GM21529 (cell line): ENCODE results near the gene RASA3.
A peak's percentile ranks its signal among the peaks of the same experiment; 100 is the strongest.

ENCODE experiments used
- ATAC-seq: cut with Tn5 transposase; IDR thresholded peaks from one replicate; pipeline ENCODE4 v1.9.1; 2021; ENCODE audit not compliant: unreplicated experiment

The RASA3 gene

GRCh38 chr13:113960276-113960948 is 172.0 kb downstream of the RASA3 start:
- ATAC-seq, result no peak

DNA sequence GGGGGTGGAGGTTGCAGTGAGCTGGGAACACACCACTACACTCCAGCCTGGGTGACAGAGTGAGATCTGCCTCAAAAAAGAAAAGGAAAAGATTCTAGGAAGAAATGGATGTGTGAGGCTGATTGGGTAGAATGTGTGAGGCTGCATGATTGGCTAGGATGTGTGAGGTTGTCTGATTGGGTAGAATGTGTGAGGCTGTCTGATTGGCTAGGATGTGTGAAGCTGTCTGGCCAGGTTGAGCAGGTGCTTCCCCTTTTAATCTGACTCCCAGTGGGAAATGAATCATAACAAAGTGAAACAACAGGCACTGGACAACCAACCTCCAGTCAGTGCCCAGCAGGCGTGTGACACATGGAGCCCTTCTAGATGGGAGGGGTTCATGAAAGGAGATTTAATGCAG is 173.2 kb downstream of the RASA3 start:
- ATAC-seq, result no peak

- no peak for ATAC-seq
These were observed 174.1 kb downstream of the RASA3 start for GRCh38 chr13:113958373-113958772.

- no peak for ATAC-seq
These were observed 175.9 kb downstream of the RASA3 start for GRCh38 chr13:113956571-113956970.

GRCh38 chr13:113955691-113956090 is 176.7 kb downstream of the RASA3 start:
- no peak for ATAC-seq

GRCh38 chr13:113955235-113955634 is 177.2 kb downstream of the RASA3 start:
- ATAC-seq, result no peak

DNA sequence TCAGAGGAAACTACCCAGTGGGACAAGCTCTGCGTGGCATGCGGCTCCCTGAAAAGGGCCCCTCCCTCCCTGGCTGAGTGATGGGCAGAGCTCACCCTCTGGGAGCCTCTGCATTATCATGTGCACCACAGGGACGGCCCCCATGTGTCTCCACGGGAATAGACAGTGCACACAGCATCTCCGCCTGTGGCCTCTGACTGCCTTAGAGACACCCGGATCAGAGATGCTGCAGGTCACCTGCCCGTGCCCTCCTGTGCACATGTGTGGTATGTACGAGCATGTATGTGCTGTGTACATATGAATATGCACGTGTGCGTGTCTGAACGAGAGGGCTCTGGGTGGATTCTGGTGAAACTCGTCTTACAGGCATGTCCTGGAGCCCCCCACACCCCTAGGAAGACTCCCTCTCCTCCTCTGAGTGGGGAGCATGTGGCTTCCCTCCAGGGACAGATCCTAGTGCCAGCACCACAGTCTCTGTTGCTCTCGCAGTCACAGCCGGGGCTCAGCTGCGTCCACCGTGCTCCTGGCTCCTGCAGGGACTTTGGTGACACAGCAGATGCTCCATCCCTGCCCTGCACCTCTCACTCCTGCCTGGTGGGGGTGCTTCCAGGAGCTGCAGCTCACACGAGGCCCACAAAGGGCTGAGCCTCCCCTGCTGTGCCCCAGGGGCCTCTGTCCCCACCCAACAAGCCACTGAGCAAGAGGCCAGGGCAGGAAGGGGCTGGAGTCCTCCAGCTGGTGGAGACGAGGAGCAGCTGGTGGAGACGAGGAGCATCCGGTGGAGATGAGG is 178.2 kb downstream of the RASA3 start:
- ATAC-seq, result no peak

GRCh38 chr13:113953561-113953960 is 178.9 kb downstream of the RASA3 start:
- no peak for ATAC-seq

DNA sequence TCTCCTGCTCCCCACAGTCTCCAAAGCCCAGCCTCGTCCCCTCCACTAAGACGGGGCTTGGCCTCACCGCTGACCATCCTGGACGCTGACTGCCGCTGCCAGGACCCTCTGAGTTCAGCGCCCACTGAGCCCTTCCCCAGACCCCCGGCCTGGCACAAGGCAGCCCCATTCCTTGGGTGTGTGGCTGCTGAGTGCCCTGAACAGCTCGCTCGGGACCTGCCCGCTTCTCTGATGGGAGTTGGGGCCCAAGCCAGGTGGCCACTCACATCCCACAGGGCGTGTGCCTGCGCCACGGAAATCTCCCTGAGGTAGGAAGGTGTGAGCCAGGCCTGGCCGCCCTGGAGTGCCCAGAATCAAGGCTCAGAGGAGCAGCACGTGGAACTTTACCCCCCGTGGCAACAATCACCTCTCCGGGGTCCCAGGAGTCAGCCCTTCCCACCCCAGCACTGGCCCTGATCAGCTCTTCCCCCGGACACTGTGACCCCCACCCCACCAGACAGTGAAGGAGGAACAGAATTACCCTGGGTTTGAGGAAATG is 179.4 kb downstream of the RASA3 start:
- no peak for ATAC-seq

- no peak for ATAC-seq
These were observed 180.1 kb downstream of the RASA3 start for GRCh38 chr13:113952151-113952982.

- ATAC-seq, result peak; percentile 86
These were observed 181.0 kb downstream of the RASA3 start for GRCh38 chr13:113951246-113951999.

DNA sequence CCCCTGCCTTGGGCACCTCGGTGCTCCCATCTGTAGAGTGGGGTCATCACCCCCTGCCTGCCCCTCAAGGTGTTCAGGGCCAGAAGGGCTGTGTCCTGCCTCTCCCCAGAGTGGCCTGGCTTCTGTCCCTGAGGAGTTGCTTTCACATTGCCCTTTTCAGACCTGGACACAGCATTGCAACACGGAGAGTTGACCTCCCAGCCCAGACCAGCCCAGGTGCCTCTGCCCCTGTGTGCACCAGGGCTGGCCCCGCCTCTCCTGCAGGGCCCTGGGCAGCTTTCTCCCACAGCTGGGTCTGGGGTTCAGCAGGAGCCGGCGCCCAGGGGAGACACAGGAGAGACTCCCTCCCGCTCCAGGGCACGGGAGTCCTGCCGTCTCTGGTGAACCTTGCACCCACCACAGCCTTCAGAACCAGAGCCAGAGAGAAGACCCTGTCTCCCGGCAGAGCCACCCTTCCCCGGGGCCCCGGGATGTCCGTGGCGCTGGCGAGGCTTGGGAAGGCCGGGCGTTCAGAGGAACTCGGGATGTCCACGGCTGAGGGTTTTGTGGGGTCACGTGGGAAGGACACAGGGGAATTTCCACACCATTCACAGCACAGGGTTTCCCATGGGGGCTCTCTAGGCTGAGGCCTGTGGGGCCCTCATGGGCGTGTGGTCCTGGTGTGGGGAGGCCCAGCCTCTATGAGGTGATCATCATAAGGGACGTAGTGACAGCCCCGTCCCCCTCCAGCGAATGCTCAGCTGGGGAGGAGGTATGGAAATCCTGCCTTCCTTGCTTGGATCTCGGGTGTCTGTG is 181.8 kb downstream of the RASA3 start:
- ATAC-seq, result peak; percentile 22

DNA sequence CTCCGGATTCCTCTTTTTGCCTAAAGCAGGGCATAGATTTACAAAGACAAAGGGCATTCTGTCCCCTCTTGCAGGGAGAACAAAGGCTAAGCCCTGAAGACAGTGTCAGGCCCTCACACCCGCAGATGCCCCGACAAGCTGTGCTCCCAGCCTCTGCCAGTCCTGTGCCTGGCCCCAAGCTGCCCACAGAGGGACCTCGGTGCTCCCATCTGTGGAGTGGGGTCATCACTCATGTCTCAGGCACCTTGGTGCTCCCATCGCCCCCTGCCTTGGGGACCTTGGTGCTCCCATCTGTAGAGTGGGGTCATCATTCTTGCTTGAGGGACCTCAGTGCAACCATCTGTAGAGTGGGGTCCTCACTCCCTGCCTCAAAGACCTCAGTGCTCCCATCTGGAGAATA is 182.9 kb downstream of the RASA3 start:
- ATAC-seq, result no peak

- ATAC-seq, result no peak
These were observed 184.2 kb downstream of the RASA3 start for GRCh38 chr13:113948034-113948742.

DNA sequence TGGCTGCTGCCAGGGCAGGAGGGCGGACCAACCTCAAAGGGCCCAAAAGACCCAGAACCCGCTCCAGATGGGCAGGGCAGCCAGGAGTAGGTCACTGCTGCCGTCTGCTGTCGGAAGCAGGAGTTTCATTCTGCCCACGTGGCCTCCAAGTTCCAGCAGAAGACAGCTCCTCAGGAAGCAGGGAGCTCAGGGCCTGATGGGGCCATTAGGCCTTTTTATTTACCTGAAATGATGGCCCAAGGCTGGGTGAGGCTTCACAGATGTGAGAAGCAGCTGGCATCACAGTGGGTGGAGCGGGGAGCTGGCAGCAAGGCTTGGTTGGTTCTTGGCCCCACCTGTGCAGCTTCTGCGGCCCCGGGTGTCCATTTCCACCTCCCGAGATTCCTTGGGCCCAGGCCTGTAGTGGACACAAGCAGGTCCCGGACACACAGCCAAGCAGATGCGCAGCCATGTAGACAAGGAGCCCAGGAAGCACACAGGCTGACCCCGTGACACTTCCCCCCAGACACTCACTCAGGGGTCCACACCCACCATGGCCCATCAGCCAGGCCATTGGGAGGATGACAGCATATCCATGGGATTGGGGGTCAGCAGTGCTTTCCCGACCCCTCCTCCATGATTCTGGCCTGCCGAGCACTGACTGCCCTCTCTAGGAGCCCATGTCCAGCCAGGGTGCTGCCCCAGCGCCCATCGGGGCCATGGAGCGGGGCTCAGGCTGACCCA is 185.0 kb downstream of the RASA3 start:
- ATAC-seq, result no peak

DNA sequence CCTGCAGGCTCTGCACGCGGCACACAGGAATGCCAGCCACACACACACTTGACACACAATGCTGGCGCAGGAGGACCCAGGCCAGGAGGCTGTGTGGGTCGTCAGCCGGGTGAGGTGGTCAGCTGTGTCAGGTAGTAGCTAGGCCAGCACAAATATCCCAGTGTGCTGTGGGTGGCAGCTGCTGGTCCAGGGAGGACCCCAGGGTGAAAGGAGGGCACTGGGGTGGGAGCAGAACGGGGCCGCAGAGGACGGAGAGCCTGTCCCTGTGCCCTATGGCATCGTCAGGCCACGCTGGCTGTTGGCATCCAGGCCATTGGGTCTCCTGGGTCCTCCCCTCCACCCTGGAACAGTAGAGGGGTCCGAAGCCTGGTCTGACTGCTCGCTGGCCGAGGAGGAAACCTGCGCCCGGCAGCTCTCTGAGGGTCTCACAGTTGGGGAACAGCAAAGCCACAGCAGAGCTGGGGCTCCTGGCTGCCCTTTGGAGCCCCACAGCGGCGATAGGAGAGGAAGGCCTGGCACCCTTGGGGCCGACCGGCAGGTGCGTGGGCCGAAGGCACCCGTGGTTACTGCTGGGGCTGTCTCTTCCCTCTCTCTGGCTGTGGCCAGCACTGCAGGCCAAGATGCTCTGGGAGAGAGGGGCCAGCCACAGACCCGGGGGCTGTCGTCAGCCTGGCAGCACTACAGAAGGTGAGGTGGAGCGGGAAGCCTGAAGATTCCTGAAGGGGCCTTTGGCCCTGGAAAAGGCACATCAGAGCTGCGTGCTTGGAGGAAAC is 185.8 kb downstream of the RASA3 start:
- no peak for ATAC-seq

DNA sequence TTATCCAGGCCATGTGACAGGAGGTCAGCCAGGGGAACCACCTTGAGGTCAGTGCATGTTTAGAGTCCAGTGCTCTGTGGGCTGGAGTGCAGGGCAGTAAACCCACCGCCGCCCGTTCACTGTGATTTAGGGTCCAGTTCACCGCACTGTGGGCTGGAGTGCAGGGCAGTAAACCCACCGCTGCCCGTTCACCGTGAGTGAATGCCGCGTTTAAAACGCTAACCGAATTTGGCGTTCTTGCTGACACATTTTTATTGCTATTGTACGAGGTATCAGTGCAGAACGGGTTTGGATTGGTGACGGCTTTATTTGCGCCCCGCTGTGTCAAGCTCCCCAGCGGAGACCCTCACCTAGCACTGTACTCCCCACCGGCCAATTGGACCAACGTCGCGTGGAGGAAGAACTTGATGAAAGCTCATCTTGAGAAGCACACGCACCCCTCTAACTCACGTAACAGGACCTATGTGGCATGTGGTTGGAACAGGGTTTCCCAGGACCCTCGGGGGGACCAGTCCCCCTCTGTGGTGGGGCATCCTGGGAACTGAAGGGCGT is 186.5 kb downstream of the RASA3 start:
- ATAC-seq, result no peak
